DMS53 treated with DMSO at 0.1 percent for 48 hours (cell line): ENCODE data around the gene NUMA1.

Experiments
- DNase-seq: peaks from one replicate; lab custom pipeline; 2025; ENCODE audit not compliant: unreplicated experiment; lab: John Stamatoyannopoulos, UW

Gene NUMA1

DNA sequence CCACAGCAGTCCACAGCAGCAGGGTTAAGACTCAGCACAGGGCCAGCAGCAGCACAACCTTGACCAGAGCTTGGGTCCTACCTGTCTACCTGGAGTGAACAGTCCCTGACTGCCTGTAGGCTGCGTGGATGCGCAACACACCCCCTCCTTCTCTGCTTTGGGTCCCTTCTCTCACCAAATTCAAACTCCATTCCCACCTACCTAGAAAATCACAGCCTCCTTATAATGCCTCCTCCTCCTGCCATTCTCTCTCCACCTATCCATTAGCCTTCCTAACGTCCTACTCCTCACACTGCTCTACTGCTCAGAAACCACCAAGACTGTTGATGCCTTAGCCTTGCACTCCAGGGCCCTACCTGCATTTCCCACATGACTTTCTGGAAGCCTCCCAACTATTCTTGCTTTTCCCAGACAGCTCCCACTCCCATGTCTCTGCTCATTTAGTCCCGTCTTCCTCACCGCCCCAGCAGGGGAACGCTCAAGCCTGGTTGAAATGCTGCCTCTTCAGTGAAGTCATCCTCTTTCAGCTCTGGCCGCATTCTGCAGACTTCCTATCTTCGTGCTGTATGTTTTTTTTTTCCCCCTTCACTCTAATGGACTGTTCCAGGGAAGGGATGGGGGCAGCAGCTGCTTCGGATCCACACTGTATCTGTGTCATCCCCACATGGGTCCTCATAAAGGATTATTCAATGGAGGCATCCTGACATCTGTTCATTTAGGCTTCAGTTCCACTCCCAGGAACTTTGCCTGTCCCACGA is 78.3 kb downstream of the NUMA1 start:
- no peak for DNase-seq

DNA sequence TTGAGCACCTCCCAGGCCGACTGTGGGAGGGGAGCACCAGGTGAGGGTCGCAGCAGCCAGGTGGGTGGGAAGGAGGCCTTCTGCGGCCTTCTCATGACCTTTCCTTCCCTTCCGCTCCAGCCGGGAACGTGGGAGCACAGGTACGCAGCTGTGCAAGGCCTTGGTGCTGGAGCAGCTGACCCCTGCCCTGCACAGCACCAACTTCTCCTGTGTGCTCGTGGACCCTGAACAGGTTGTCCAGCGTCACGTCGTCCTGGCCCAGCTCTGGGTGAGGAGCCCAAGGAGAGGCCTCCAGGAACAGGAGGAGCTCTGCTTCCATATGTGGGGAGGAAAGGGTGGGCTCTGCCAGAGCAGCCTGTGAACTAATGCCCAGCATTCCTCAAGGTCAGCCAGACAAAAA is 79.1 kb downstream of the NUMA1 start:
- no peak for DNase-seq

DNA sequence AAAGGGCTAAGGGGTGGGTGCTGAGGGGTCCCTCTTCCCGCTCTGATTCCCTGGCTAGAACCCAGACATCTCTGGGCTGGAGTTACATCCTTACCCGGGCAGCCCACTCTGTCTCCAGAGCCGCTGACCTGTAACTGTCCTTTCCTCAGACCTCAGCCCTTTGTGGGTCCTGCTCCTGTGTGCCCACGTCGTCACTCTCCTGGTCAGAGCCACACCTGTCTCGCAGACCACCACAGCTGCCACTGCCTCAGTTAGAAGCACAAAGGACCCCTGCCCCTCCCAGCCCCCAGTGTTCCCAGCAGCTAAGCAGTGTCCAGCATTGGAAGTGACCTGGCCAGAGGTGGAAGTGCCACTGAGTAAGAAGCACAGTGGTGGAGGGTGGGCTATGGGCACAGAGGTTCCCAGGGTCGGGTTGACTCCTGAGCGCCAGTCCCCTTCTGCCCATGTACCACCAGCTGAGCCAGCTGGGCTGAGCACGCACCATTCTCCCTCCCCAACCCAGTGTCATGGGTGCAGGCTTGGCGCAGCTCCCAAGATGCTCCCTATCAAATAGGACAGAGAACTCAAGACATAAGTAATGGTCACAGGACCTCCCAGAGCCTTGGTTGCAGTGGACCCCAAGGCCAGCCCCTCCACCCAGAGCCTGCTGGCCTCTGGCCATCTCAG is 80.0 kb downstream of the NUMA1 start:
- no peak for DNase-seq

GRCh38 chr11:71999798-72000197 is 80.5 kb downstream of the NUMA1 start:
- no peak for DNase-seq

DNA sequence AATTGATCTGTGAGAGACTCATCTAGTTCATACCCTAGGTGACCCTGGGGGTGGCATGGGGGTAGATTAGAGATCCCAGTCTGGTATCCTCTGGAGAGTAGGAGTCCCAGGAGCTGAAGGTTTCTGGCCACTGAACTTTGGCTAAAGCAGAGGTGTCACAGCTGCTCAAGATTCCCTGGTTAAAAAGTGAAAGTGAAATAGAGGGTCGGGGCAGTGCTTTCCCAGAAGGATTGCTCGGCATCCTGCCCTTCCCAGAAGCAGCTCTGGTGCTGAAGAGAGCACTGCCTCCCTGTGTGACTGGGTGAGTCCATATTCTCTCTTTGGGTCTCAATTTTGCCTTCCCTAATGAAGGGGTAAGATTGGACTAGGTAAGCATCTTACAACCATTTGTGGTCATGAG is 81.0 kb downstream of the NUMA1 start:
- no peak for DNase-seq

DNA sequence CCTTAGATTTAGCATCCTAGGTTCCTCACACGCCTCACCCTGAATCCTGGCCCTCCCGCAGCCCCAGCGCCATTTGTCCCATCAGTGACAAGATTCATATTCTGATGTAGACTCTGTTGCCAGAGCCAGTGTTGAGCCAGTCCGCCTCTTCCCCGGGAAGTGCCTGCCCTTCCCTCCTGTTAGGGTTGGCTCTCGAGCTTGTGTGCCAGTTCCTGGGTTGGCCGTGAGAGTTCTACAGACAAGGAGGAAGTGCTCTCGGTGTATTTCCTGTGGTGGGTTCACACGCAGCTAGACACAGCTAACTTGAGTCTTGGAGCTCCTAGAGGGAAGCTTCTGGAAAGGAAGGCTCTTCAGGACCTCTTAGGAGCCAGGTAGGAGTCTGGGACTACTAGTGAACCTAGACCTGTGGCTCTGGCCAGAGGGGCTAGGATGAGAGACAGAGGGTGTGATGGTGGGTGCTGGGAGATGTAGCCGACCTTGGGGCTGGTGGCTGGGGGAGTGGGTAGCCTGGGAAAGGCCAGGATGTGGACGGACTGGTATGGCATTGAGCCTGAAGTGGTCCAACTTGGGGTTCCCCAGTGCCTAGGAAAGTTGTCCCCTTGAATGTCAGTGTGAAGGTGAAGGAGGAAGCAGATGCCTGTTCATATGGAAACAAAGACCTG is 81.6 kb downstream of the NUMA1 start, which contains the start of gene IL18BP:
IL18BP (plus strand) TSS at position 261 of the 662 bp plus-strand sequence. CDS start 1,076 bp downstream, outside the sequence.
- DNase-seq: no peak

GRCh38 chr11:71998061-71998460 is 82.3 kb downstream of the NUMA1 start:
- DNase-seq: no peak

DNA sequence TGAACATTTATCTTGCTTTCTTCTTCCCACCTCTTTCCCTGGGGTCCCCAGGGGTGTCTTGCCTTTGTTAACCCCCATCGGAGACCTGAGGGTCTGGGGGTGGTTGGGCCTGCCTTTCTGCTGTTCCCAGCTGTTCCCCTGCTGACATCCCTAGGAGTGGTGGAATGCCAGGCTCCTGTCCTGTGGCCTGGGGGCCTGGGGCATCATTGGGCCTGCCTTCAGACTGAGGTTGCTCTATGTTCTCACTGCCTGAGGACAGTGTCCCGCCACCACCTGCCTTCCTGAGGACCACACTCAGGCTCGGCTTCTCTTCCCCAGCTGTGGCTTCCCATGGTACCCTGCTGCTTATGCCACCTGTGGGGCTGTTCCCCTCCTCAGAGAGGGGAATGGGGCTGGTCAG is 82.7 kb downstream of the NUMA1 start:
- DNase-seq: no peak

- DNase-seq: no peak
These were observed 83.4 kb downstream of the NUMA1 start for GRCh38 chr11:71996946-71997345.

DNA sequence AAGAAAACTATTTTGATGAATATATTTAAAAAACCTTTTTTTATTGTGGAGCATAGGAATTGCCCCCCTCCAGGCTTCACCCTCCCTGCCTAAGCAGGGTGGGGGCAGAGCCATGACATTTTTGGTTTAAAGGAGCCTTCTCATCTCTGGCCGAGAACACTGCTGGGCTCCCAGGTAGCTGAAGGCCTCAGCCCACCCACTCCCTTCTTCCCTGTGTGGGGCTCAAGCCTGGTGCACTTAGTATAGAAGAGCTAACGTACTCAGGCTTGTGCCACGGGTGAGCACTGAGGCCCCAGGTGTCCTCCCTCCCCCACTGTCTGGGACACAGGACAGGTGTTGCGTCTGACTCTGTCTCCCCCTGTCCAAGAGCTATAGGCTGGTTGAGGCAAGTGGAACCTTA is 83.8 kb downstream of the NUMA1 start:
- DNase-seq: no peak

- no peak for DNase-seq
These were observed 84.5 kb downstream of the NUMA1 start for GRCh38 chr11:71995726-71996291.

DNA sequence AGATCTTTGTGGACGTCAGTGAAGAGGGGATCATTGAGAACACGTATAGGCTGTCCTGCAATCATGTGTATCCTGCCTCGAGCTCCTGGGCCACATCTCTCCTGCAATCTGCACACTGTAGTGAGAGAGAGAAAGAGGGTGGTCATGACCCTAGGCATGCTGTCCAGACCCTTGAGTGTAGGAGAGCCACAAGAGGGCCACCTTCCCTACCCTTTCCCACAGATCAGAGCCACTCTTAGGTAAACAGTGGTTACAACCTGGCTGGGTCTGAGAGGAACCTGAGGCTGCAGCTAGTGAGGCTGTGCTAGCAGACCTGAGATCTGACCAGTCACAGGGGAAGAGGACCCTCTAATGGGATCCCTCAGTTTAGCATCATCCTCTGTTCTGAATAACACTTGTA is 85.6 kb downstream of the NUMA1 start:
- no peak for DNase-seq

GRCh38 chr11:71992136-71992730 is 88.1 kb downstream of the NUMA1 start:
- DNase-seq: no peak

- DNase-seq: no peak
These were observed 88.8 kb downstream of the NUMA1 start for GRCh38 chr11:71991494-71991893.

DNA sequence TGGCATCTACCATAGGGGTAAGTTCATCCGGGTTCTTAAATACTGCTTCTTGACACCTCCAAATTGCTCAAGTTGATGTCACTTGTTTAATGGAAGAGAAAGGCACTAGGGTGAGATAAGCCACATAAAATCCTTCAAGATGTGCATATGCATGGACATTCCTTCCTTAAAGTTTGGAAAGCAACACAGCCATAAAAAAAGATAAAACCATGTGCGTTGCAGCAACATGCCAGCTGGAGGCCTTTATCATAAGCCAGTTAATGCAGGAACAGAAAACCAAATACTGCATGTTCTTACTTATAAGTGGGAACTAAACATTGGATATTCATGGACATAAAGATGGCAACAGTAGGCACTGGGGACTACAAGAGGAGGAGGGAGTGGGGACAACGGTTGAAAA is 89.6 kb downstream of the NUMA1 start:
- no peak for DNase-seq

DNA sequence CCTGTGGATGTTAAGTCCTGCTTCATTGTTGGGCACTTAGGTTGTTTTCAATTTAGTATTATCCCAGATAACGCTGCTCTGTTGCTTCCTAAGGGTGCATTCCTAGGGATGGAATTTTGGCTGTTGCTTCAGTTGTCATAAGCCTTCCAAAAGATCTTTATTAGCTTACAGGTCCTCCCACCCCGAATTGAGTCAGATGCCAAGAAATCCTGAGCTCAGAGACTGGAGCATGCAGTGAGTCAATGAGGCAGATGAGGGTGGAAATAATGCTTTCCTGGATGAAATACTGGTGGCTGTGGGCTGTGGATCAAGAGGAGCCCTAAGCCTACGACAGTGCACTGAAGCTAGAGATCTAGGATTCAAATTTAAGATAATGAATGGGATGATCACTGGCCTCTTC is 92.3 kb downstream of the NUMA1 start:
- no peak for DNase-seq

DNA sequence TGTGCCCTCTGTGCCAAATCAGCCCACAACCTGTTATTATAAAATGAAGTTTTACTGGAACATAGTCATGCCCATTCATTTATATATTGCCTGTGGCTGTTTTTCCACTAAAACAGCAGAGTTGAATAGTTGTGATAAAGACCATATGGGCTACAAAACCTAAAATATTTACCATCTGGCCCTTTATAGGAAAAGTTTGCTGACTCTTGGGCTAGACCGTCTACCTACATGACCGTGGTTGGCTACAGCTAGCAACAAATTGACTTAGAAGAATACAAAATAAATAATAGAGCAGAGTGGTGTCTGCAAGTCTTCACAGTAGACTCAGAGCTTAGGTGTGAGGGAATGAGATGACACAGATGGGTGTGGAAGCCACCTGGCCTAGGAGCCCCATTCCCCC is 92.8 kb downstream of the NUMA1 start:
- no peak for DNase-seq

DNA sequence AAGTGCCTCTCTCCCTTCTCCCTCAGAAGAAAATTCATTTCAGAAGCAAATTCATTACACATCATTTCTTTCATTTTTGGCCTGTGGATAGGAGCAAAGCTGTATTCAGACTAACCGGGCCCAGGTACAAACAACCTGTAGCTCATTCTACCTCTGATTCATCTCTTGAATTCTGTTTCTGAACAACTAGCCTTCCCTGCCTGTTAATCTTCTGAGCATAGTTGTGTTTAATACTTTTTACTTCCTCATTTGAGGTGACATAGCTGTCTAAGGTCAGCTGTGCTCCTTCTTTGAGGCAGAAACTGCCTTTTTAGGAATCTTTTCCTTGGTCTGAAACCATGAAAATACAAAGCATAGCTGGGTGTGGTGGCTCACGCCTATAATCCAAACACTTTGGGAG is 94.2 kb downstream of the NUMA1 start:
- no peak for DNase-seq

DNA sequence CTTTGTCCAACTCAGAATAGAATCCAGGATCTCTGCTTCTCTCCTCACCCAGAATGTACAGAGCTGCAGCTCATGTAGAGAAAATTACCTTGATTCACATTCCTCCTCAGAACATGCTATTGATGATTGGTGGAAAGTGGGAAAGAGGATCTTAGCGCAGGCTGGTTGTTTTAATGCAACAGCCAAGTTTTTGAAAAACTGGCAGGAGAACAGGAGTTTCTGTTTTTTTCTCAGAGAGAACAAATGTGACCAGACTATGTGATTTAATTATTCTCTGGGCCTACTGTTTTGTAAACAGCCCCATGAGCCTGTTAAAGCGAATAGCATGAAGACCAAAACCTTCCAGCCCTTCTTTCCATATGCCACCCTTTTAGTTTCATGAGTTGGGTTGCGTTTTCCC is 100.7 kb downstream of the NUMA1 start:
- DNase-seq: no peak

- no peak for DNase-seq
These were observed 101.2 kb downstream of the NUMA1 start for GRCh38 chr11:71979094-71979493.

DNA sequence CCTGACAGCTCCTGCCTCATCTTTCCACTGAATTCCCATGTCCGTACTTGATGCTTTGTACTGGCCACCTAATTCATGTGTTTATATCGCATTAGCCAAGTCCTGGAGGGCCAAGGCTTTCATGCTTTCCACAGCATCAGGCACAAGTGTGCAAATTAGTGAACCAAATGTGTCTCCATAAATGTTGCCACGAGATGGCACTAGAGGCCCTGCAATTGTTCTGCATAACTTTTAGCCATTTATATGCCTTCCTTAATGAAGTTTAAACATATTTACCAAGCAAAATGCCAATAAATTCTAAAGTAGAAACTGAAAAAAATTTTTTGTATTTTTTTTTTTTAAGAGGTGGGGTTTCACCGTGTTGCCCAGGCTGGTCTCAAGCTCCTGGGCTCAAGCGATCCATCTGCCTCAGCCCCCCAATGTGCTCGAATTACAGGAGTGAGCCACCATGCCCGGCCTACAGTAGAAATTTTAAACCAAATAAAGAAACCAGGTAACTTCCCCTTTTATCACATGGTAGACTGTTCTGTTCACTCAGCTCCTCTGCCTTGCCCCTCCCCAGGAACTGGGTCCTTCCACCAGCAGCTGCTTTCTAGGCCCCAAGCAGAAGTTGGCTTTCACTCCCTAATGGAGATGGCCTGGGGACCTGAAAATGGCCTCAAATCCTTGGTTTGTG is 102.5 kb downstream of the NUMA1 start:
- DNase-seq: peak; percentile 59
